ENCODE data around the gene LYL1.

LYL1 gene

DNA sequence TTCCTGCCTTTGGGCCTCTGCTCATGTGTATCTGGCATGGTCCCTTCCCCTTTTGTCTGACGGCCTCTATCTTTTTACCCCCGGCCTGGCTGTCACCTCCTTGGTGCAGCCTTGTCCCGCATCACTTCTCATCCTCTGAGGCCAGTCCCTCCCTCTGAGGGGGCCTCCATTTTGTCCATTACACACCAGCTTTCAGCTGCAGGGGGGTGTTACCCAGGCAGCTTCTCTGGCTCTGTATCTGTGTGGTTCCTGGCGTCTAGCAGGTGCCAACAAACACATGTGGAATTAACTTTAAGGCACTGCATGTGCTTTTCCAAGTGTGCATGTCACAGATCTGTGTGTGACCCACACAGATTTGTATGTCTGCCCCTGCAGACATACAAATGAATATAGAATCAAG is 52.4 kb downstream of the LYL1 start:
- no peak for DNase-seq (ENCODE audit: low read depth, low spot score)
- Histone ChIP-seq H3K4me3 (no peak overlapping the region), H3K36me3 (ENCODE audit: insufficient read depth, low read length) (no peaks in the 10 kb centered on the region; the same call in 1 of the 2 replicates), H3K27ac (0 out of 2 replicates have a peak overlapping the region, but pooled peaks have one; percentile 36), H3K9me3 (ENCODE audit: low read depth, low read length) (no peaks in the 10 kb centered on the region), H3K9ac (ENCODE audit: insufficient read length) (no peak overlapping the region)
- no peak for TF ChIP-seq EZH2 (IDR thresholded peaks at IDR 0.05)

Measured in SK-N-MC (cell line).